A673 (cell line): ENCODE results near the gene CCBE1. TPM values are rescaled to one million over a fixed set of nuclear protein-coding genes. Genes with fewer than 3 reads are reported as not detected.
"Not testable (repeated sequence)": the region's sequence is repeated elsewhere in the genome, so short reads cannot be mapped to it uniquely, and the experiment has no call there.

Experiments
- BruUV-seq: library from RNA; stranded (reverse); fragments of 400-500 nt; replicated peaks from 2 replicates; lab custom pipeline; 2021; lab: Mats Ljungman, UMichigan
- CTCF ChIA-PET: fragments of 300-600 bp; sonication (Branson Sonifier 250); formaldehyde crosslinking; loops from one replicate; lab custom pipeline; 2022; ENCODE audit warnings: antibody characterized with exemption; lab: Charles Lee
- POLR2A ChIA-PET: fragments of 300-600 bp; sonication (Branson Sonifier 250); formaldehyde crosslinking; loops from one replicate; lab custom pipeline; 2022; ENCODE audit warnings: antibody characterized with exemption; ENCODE audit not compliant: low non-redundant PET; lab: Charles Lee
- DNase-seq: peaks from one replicate; pipeline ENCODE4 v3.0.0-alpha.2; 2015; ENCODE audit warnings: low spot score
- H3K27ac ChIP-seq: fragments of 200-600 bp; sonication (generic); 2 replicates; pipeline ENCODE4 v1.5.1; 2016; ENCODE audit warnings: mixed run types, low read depth, mild to moderate bottlenecking, mixed read lengths, antibody characterized with exemption, low read length; ENCODE audit not compliant: poor library complexity, severe bottlenecking
- H3K27me3 ChIP-seq: fragments of 200-600 bp; sonication (generic); replicated peaks from 2 replicates; pipeline ENCODE4 v1.6.1; 2017; ENCODE audit warnings: mixed run types, low read depth, mild to moderate bottlenecking, mixed read lengths, antibody characterized with exemption, low read length; ENCODE audit not compliant: insufficient read depth, poor library complexity
- H3K36me3 ChIP-seq: fragments of 200-600 bp; sonication (generic); 2 replicates; pipeline ENCODE4 v1.6.1; 2016; ENCODE audit warnings: mixed run types, mild to moderate bottlenecking, mixed read lengths, antibody characterized with exemption, low read length; ENCODE audit not compliant: insufficient read depth, poor library complexity, severe bottlenecking
- H3K4me1 ChIP-seq: fragments of 200-600 bp; sonication (generic); 2 replicates; pipeline ENCODE4 v1.6.1; 2017; ENCODE audit warnings: mixed run types, mild to moderate bottlenecking, mixed read lengths, antibody characterized with exemption, low read length; ENCODE audit not compliant: insufficient read depth, poor library complexity, severe bottlenecking
- H3K4me3 ChIP-seq: fragments of 200-600 bp; sonication (generic); 2 replicates; pipeline ENCODE4 v1.5.1; 2016; ENCODE audit warnings: low read depth, mixed run types, mild to moderate bottlenecking, mixed read lengths, low read length; ENCODE audit not compliant: poor library complexity, severe bottlenecking
- H3K9me3 ChIP-seq: fragments of 200-600 bp; sonication (generic); 2 replicates; pipeline ENCODE4 v1.6.1; 2016; ENCODE audit warnings: mixed run types, low read depth, mild to moderate bottlenecking, mixed read lengths, antibody characterized with exemption, low read length; ENCODE audit not compliant: poor library complexity, severe bottlenecking
- EZH2 ChIP-seq: fragments of 200-600 bp; sonication (generic); IDR thresholded peaks from 2 replicates; pipeline ENCODE4 v1.6.1; 2017; ENCODE audit warnings: borderline replicate concordance, low read depth, mild to moderate bottlenecking, mixed read lengths, antibody characterized with exemption, low read length; ENCODE audit not compliant: poor library complexity, severe bottlenecking
- intact Hi-C: fragments of 100-400 bp; cut with micrococcal nuclease; formaldehyde crosslinking; loops from one replicate; pipeline ENCODE4 v1.10.0; 2022; ENCODE audit not compliant: unreplicated experiment
- total RNA-seq: library from RNA; stranded (reverse); gene quantifications from 2 replicates; pipeline ENCODE4 v1.2.3, GENCODE V29; 2021
- TF ChIP-seq, protein P1 (sequence below): fragments of 300-800, 200-600 bp; sonication (generic); conservative IDR thresholded peaks from 2 replicates; pipeline ENCODE4 v1.5.1; 2017; ENCODE audit warnings: low read depth, mild to moderate bottlenecking, antibody characterized with exemption, low read length, moderate library complexity, mixed read lengths

The CCBE1 gene
- total RNA-seq, 1 experiment from 2014 or later: not detected

DNA sequence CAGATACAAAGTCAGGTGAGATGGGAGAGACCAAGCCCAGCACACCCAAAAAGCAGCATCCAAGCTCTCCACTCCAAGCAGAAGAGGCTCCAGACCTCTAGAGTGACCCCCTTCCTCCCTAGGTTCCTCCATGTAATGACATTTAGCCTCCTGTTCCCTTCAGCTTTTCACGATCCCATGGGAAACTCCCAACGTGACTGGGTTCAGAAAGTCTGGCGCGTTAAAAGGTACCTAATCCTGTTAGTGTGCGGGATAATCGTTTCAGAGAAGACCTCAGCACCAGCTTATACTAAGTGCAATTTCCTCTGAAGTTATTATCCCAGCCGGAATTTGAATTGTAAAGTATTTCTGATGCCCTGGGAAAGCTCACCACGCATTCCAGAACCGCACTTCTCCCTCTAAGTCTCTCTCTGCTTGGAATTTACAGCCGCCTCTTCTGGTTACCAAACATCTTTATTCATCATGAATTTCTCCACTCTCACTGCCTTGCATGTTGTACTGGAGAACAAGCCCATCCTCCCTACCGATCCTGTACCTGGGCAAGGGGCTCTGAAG, 46.9 kb downstream of the CCBE1 start:
- ChIA-PET CTCF (no interaction called here), POLR2A (no interaction called here)
- Histone ChIP-seq H3K9me3 (no peaks in the 10 kb centered on the region), H3K36me3 (no peaks in the 10 kb centered on the region), H3K27ac (no peak overlapping the region), H3K4me1 (no peaks in the 10 kb centered on the region), H3K27me3 (peaks cover 24% of the 10 kb centered on the region), H3K4me3 (no peak overlapping the region)
- TF ChIP-seq EZH2: no peak
- TF ChIP-seq, protein P1, sequence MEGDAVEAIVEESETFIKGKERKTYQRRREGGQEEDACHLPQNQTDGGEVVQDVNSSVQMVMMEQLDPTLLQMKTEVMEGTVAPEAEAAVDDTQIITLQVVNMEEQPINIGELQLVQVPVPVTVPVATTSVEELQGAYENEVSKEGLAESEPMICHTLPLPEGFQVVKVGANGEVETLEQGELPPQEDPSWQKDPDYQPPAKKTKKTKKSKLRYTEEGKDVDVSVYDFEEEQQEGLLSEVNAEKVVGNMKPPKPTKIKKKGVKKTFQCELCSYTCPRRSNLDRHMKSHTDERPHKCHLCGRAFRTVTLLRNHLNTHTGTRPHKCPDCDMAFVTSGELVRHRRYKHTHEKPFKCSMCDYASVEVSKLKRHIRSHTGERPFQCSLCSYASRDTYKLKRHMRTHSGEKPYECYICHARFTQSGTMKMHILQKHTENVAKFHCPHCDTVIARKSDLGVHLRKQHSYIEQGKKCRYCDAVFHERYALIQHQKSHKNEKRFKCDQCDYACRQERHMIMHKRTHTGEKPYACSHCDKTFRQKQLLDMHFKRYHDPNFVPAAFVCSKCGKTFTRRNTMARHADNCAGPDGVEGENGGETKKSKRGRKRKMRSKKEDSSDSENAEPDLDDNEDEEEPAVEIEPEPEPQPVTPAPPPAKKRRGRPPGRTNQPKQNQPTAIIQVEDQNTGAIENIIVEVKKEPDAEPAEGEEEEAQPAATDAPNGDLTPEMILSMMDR: no peak
- intact Hi-C loops: no loop called here
- no TSS peak for BruUV-seq
- peak; percentile 34 for DNase-seq

DNA sequence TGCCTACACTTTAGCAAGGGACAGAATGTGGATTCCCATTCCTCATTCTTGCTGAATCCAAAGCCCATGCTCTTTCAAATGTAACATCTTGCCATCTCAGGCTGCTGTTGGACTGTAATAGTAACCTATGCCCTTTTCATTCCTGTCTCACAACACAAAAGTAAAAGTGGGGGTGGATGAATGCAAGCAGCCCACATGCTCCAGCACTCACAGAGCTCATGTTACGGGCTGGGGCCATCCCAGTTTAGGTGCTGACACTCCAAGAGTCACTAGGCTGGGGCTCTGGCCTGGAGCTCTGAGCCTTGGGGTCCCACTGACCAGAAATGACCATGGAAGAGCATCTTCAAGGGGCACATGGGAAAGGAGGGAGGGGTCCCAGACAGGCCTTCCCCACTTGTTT, 47.6 kb downstream of the CCBE1 start:
- Histone ChIP-seq H3K9me3 (no peaks in the 10 kb centered on the region), H3K4me1 (no peaks in the 10 kb centered on the region), H3K27ac (no peak overlapping the region), H3K27me3 (peaks cover 24% of the 10 kb centered on the region), H3K4me3 (no peak overlapping the region), H3K36me3 (no peaks in the 10 kb centered on the region)
- POLR2A ChIA-PET: no interaction called here
- CTCF ChIA-PET: no interaction called here
- BruUV-seq: no TSS peak
- no peak for DNase-seq
- no peak for TF ChIP-seq EZH2
- TF ChIP-seq, protein P1: no peak
- intact Hi-C loops: no loop called here

DNA sequence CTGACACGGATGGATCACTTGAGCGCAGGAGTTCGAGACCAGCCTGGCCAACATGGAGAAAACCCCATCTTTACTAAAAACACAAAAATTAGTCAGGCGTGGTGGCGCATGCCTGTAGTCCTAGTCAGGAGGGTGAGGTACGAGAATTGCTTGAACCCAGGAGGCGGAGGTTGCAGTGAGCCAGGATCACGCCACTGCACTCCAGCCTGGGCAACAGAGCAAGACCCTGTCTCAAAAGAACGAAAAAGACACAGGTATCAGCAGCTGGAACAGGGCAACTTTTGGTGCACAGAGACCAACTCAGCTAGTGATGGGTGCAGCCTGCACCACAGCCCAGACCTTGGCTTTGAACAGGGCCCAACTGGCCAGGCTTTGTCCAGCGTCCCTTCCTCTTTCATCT, 48.8 kb downstream of the CCBE1 start:
- DNase-seq: not testable (repeated sequence)

DNA sequence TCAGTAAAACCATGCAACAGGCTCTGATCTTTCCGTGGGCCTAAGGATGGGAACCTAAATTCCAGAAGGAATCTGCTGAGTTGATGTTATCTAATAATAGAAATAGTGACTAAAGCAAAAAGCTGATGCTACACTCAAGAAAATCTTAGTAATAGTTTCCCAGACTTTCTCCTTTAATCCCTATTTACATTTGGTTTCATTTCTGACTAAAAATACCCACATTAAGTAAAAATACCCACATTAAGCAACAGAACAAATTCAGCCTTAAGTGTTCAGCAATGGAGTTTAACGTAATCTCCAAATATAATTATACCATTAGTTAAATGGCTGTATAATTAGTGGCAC, 50.3 kb downstream of the CCBE1 start:
- no peak for DNase-seq
- no TSS peak for BruUV-seq
- H3K27ac ChIP-seq: no peak overlapping the region
- no peaks in the 10 kb centered on the region for H3K4me1 ChIP-seq
- TF ChIP-seq, protein P1: no peak
- no peak for TF ChIP-seq EZH2
- no peaks in the 10 kb centered on the region for H3K36me3 ChIP-seq
- POLR2A ChIA-PET: no interaction called here
- intact Hi-C loops: no loop called here
- H3K4me3 ChIP-seq: no peak overlapping the region
- peaks cover 24% of the 10 kb centered on the region for H3K27me3 ChIP-seq
- CTCF ChIA-PET: no interaction called here
- no peaks in the 10 kb centered on the region for H3K9me3 ChIP-seq

More for the DNA sequence above, 48.8 kb downstream of the CCBE1 start:
- H3K9me3 ChIP-seq, POLR2A ChIA-PET, BruUV-seq, H3K36me3 ChIP-seq, H3K4me1 ChIP-seq, H3K27ac ChIP-seq, H3K4me3 ChIP-seq, intact Hi-C loops, CTCF ChIA-PET: not testable (repeated sequence)
- H3K27me3 ChIP-seq: peaks cover 24% of the 10 kb centered on the region
